Neural cell (in vitro differentiated cells): ENCODE data around the gene BZW1. TPM values are rescaled to one million over a fixed set of nuclear protein-coding genes. Genes with fewer than 3 reads are reported as not detected.

Source experiments
- H2AFZ ChIP-seq: fragments of 200-600, 300-800 bp; sonication (generic), shearing (Covaris generic); 2 replicates; pipeline ENCODE4 v1.6.0; 2014; ENCODE audit warnings: low read depth, mild to moderate bottlenecking, antibody characterized with exemption, low read length, moderate library complexity
- H3F3A ChIP-seq: fragments of 200-600 bp; shearing (Covaris generic); 2 replicates; pipeline ENCODE4 v1.6.1; 2016; ENCODE audit warnings: mild to moderate bottlenecking, moderate library complexity, mixed read lengths, antibody characterized with exemption, low read length; ENCODE audit not compliant: insufficient read depth, poor library complexity, severe bottlenecking
- H3K27ac ChIP-seq: fragments of 200-600, 300-800 bp; sonication (generic), shearing (Covaris generic); 2 replicates; pipeline ENCODE4 v1.5.1; 2014; ENCODE audit warnings: mild to moderate bottlenecking, low read length, moderate library complexity
- H3K27me3 ChIP-seq: fragments of 300-800, 200-600 bp; sonication (generic), shearing (Covaris generic); 2 replicates; pipeline ENCODE4 v1.6.0; 2014; ENCODE audit warnings: mild to moderate bottlenecking, low read depth, low read length, moderate library complexity; ENCODE audit not compliant: insufficient read depth
- H3K36me3 ChIP-seq: fragments of 300-800, 200-600 bp; sonication (generic), shearing (Covaris generic); 2 replicates; pipeline ENCODE4 v1.5.1; 2014; ENCODE audit warnings: mild to moderate bottlenecking, antibody characterized with exemption, low read length, moderate library complexity; ENCODE audit not compliant: insufficient read depth
- H3K4me2 ChIP-seq: fragments of 300-800, 200-600 bp; sonication (generic), shearing (Covaris generic); 2 replicates; pipeline ENCODE4 v1.6.0; 2014; ENCODE audit warnings: mild to moderate bottlenecking, low read length
- H3K4me3 ChIP-seq: fragments of 300-800, 200-600 bp; sonication (generic), shearing (Covaris generic); 2 replicates; pipeline ENCODE4 v1.5.1; 2014; ENCODE audit warnings: mild to moderate bottlenecking, low read length, moderate library complexity
- H3K79me2 ChIP-seq: fragments of 200-600 bp; shearing (Covaris generic); replicated peaks from 2 replicates; pipeline ENCODE4 v1.6.0; 2014; ENCODE audit warnings: mild to moderate bottlenecking, low read length, moderate library complexity; ENCODE audit not compliant: insufficient read depth
- H3K9ac ChIP-seq: fragments of 300-800, 200-600 bp; sonication (generic), shearing (Covaris generic); 2 replicates; pipeline ENCODE4 v1.6.1; 2016; ENCODE audit warnings: mild to moderate bottlenecking, low read length, mixed read lengths
- H3K9me2 ChIP-seq: fragments of 200-600 bp; shearing (Covaris generic); 2 replicates; pipeline ENCODE4 v1.6.1; 2016; ENCODE audit warnings: mild to moderate bottlenecking, low read length, mixed read lengths; ENCODE audit not compliant: insufficient read depth
- H3K9me3 ChIP-seq: fragments of 200-600, 300-800 bp; sonication (generic), shearing (Covaris generic); 2 replicates; pipeline ENCODE4 v1.6.1; 2016; ENCODE audit warnings: mild to moderate bottlenecking, mixed run types, low read length, moderate library complexity, mixed read lengths
- H4K20me1 ChIP-seq: fragments of 200-600 bp; shearing (Covaris generic); 2 replicates; pipeline ENCODE4 v1.6.1; 2016; ENCODE audit warnings: mild to moderate bottlenecking, mixed run types; ENCODE audit not compliant: insufficient read depth
- EZH2 ChIP-seq: fragments of 200-600, 300-800 bp; shearing (Covaris generic), sonication (generic); IDR thresholded peaks from 2 replicates; pipeline ENCODE4 v1.6.1; 2014; ENCODE audit warnings: antibody characterized with exemption, low read length, borderline replicate concordance, mild to moderate bottlenecking; ENCODE audit not compliant: insufficient read depth, poor library complexity, severe bottlenecking
- MXI1 ChIP-seq: fragments of 450-650 bp; conservative IDR thresholded peaks from 2 replicates; pipeline ENCODE4 v1.6.1; 2014; ENCODE audit warnings: antibody characterized with exemption, mild to moderate bottlenecking; ENCODE audit not compliant: poor library complexity, severe bottlenecking
- POLR2AphosphoS5 ChIP-seq: IDR thresholded peaks from 2 replicates; pipeline ENCODE4 v1.6.1; 2012
- SMC3 ChIP-seq: fragments of 450-650 bp; conservative IDR thresholded peaks from 2 replicates; pipeline ENCODE4 v1.6.1; 2014; ENCODE audit warnings: antibody characterized with exemption, mild to moderate bottlenecking, moderate library complexity; ENCODE audit not compliant: poor library complexity
- TAF1 ChIP-seq: IDR thresholded peaks from 2 replicates; pipeline ENCODE4 v1.6.1; 2012; ENCODE audit warnings: low read depth
- polyA plus RNA-seq: library from polyadenylated mRNA; depleted of rRNA; stranded (reverse); fragments of >200 nt; gene quantifications from 2 replicates; pipeline ENCODE4 v1.2.3, GENCODE V29; 2014
- TF ChIP-seq, protein P1 (sequence below): fragments of 450-650 bp; IDR thresholded peaks from 2 replicates; pipeline ENCODE4 v1.5.1; 2014; ENCODE audit warnings: antibody characterized with exemption, mild to moderate bottlenecking, moderate library complexity; ENCODE audit not compliant: poor library complexity, severe bottlenecking
- TF ChIP-seq, protein P2 (sequence below): IDR thresholded peaks from 2 replicates; pipeline ENCODE4 v1.6.1; 2012; ENCODE audit warnings: borderline replicate concordance

BZW1 gene
- polyA plus RNA-seq, 1 donor from 2014 or later, result 291 TPM

GRCh38 chr2:200791905-200792304 lies 19.8 kb upstream of the BZW1 start:
- no peaks in the 10 kb centered on the region for H3K27me3 ChIP-seq
- no peaks in the 10 kb centered on the region for H3K9me2 ChIP-seq
- H3K36me3 ChIP-seq, result no peaks in the 10 kb centered on the region
- H3K27ac ChIP-seq, result no peak overlapping the region
- no peaks in the 10 kb centered on the region for H3F3A ChIP-seq
- H3K4me2 ChIP-seq, result no peak overlapping the region
- H2AFZ ChIP-seq, result no peak overlapping the region
- no peaks in the 10 kb centered on the region for H4K20me1 ChIP-seq
- TF ChIP-seq, protein P1, sequence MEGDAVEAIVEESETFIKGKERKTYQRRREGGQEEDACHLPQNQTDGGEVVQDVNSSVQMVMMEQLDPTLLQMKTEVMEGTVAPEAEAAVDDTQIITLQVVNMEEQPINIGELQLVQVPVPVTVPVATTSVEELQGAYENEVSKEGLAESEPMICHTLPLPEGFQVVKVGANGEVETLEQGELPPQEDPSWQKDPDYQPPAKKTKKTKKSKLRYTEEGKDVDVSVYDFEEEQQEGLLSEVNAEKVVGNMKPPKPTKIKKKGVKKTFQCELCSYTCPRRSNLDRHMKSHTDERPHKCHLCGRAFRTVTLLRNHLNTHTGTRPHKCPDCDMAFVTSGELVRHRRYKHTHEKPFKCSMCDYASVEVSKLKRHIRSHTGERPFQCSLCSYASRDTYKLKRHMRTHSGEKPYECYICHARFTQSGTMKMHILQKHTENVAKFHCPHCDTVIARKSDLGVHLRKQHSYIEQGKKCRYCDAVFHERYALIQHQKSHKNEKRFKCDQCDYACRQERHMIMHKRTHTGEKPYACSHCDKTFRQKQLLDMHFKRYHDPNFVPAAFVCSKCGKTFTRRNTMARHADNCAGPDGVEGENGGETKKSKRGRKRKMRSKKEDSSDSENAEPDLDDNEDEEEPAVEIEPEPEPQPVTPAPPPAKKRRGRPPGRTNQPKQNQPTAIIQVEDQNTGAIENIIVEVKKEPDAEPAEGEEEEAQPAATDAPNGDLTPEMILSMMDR, result no peak
- TF ChIP-seq SMC3 (no peak), MXI1 (no peak), POLR2AphosphoS5 (no peak), TAF1 (no peak), EZH2 (no peak)
- TF ChIP-seq, protein P2, sequence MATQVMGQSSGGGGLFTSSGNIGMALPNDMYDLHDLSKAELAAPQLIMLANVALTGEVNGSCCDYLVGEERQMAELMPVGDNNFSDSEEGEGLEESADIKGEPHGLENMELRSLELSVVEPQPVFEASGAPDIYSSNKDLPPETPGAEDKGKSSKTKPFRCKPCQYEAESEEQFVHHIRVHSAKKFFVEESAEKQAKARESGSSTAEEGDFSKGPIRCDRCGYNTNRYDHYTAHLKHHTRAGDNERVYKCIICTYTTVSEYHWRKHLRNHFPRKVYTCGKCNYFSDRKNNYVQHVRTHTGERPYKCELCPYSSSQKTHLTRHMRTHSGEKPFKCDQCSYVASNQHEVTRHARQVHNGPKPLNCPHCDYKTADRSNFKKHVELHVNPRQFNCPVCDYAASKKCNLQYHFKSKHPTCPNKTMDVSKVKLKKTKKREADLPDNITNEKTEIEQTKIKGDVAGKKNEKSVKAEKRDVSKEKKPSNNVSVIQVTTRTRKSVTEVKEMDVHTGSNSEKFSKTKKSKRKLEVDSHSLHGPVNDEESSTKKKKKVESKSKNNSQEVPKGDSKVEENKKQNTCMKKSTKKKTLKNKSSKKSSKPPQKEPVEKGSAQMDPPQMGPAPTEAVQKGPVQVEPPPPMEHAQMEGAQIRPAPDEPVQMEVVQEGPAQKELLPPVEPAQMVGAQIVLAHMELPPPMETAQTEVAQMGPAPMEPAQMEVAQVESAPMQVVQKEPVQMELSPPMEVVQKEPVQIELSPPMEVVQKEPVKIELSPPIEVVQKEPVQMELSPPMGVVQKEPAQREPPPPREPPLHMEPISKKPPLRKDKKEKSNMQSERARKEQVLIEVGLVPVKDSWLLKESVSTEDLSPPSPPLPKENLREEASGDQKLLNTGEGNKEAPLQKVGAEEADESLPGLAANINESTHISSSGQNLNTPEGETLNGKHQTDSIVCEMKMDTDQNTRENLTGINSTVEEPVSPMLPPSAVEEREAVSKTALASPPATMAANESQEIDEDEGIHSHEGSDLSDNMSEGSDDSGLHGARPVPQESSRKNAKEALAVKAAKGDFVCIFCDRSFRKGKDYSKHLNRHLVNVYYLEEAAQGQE, result no peak
- H3K9me3 ChIP-seq, result no peaks in the 10 kb centered on the region
- H3K79me2 ChIP-seq, result no peaks in the 10 kb centered on the region
- no peak overlapping the region for H3K9ac ChIP-seq
- H3K4me3 ChIP-seq, result no peak overlapping the region

DNA sequence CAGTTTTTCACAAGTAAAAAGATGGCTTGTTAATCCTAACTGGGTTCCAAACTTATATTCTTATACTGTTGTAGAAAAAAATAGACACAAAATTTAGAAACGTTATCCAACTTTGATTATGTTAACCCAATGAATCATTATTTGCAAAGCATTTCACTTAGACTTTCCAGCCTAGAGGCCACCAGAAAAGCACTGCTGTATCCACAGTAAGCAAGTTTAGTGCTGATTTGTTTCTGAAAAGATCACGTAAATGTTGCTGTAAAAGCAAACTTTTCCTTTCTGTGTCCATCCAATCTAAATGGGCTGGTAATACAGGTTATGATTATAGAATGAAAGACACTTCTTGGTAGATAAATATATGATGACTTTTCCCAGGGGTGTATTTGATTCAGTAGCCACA lies 17.6 kb upstream of the BZW1 start:
- no peaks in the 10 kb centered on the region for H4K20me1 ChIP-seq
- no peaks in the 10 kb centered on the region for H3K79me2 ChIP-seq
- H3K27me3 ChIP-seq, result no peaks in the 10 kb centered on the region
- H3K9ac ChIP-seq, result no peak overlapping the region
- TF ChIP-seq, protein P2, result no peak
- TF ChIP-seq MXI1 (no peak), SMC3 (no peak), POLR2AphosphoS5 (no peak), EZH2 (no peak)
- TF ChIP-seq, protein P1, result no peak
- no peaks in the 10 kb centered on the region for H3K9me2 ChIP-seq
- H3K9me3 ChIP-seq, result no peaks in the 10 kb centered on the region
- no peaks in the 10 kb centered on the region for H3F3A ChIP-seq
- no peak overlapping the region for H2AFZ ChIP-seq
- no peak overlapping the region for H3K27ac ChIP-seq
- no peaks in the 10 kb centered on the region for H3K36me3 ChIP-seq
- no peak overlapping the region for H3K4me3 ChIP-seq
- no peak overlapping the region for H3K4me2 ChIP-seq
